Cardiac fibroblast (primary cell): ENCODE results near the gene ELMO1.

Experiments
- DNase-seq, 2 donors: peaks; one replicate each; pipeline versions ENCODE4 v3.0.0 to v3.0.0-alpha.2; 2010; ENCODE audit warnings: low read depth in 2 of 2
- H3K4me3 ChIP-seq, 2 donors: replicated peaks in 1 of 2; 1 replicate in 1 of 2; 2 replicates in 1 of 2; pipeline ENCODE4 v1.5.1; 2011; ENCODE audit warnings: low read depth in 2 of 2, low read length in 2 of 2, mild to moderate bottlenecking in 2 of 2, moderate library complexity in 1 of 2
- CTCF ChIP-seq: IDR thresholded peaks from one replicate; pipeline ENCODE4 v1.5.1; 2011; ENCODE audit warnings: low read depth, mild to moderate bottlenecking, low read length, inconsistent platforms

Gene ELMO1

GRCh38 chr7:37327288-37327687 lies 121.4 kb downstream of the ELMO1 start:
- no peak for TF ChIP-seq CTCF
- no peak overlapping the region for H3K4me3 ChIP-seq
- DNase-seq: no peak

GRCh38 chr7:37323966-37324365 lies 124.7 kb downstream of the ELMO1 start:
- no peak for TF ChIP-seq CTCF
- no peak for DNase-seq
- no peak overlapping the region for H3K4me3 ChIP-seq

GRCh38 chr7:37322831-37323230 lies 125.8 kb downstream of the ELMO1 start:
- no peak for TF ChIP-seq CTCF
- no peak for DNase-seq

GRCh38 chr7:37320848-37321468 lies 127.7 kb downstream of the ELMO1 start:
- peak in 1 of 2 donors; percentile 6 for DNase-seq
- TF ChIP-seq CTCF: no peak
- no peak overlapping the region for H3K4me3 ChIP-seq

More at GRCh38 chr7:37322831-37323230, 125.8 kb downstream of the ELMO1 start:
- no peak overlapping the region for H3K4me3 ChIP-seq

GRCh38 chr7:37320140-37320847 lies 128.4 kb downstream of the ELMO1 start:
- TF ChIP-seq CTCF: no peak
- DNase-seq: no peak

GRCh38 chr7:37318541-37318940 lies 130.1 kb downstream of the ELMO1 start:
- no peak for TF ChIP-seq CTCF
- no peak for DNase-seq
- no peak overlapping the region for H3K4me3 ChIP-seq

More at GRCh38 chr7:37320140-37320847, 128.4 kb downstream of the ELMO1 start:
- H3K4me3 ChIP-seq: no peak overlapping the region
